AG08395 (cell line): Measurements from ENCODE around the gene RNF213.
"Not testable (repeated sequence)": the region's sequence is repeated elsewhere in the genome, so short reads cannot be mapped to it uniquely, and the experiment has no call there.

Source experiments
- DNase-seq: peaks from one replicate; pipeline ENCODE4 v3.0.0; 2012; ENCODE audit warnings: mixed read lengths, low spot score

The RNF213 gene

DNA sequence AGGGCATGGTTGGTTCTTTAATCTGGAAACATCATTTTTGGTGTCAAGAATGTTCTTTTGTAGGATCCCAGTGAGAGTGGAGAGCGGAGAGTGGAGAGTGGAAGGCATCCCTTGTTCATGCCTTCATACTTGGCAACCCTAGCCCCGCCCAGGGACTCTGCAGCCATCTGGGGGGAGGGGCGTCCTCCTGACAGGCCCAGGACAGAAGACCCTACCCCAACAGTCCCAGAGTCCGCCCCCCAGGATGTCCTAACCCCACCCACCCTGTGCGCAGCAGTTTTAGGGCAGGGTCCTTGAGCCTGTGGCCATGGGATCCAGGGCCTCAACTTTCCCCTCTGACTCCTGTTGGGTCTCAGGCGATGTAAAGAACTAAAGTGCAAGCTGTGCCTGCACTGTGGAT is 36.0 kb upstream of the RNF213 start:
- no peak for DNase-seq

DNA sequence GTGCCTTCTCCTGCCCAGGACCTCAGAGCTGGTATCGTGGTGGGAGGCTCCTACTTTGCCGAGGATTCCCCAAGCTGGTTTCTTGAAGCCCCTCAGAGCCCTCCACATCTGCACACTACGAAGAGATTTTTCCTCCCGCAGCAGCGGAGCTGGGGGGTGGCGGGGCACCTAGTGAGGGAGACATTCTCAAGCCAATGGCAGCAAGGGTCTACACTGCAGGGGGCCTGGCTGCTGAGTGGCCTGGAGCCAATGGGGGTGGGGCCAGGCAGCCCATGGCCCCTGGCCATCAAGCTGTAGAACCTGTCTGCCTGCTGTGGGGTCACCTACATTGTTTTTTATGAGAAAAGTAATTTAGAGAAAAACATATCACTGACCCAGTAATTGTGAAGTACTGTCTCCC is 35.4 kb upstream of the RNF213 start:
- DNase-seq, result no peak

DNA sequence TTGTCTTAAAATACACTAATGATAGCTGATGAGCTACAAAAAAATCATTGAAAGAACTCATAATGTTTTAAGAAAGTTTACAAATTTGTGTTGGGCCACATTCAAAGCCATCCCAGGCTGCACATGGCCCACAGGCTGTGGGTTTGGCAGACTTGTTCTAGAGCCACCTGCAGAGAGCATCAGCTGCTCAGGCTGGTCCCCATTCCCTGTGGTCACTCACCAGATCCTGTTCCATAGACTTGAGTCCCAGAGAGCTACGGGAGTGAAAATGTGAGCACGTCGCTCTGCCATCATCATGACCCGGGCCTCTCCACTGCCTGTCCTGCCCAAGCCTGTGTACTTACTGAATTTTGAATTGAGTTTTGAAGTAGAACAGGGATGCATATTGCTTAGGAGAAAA is 33.5 kb upstream of the RNF213 start:
- no peak for DNase-seq

DNA sequence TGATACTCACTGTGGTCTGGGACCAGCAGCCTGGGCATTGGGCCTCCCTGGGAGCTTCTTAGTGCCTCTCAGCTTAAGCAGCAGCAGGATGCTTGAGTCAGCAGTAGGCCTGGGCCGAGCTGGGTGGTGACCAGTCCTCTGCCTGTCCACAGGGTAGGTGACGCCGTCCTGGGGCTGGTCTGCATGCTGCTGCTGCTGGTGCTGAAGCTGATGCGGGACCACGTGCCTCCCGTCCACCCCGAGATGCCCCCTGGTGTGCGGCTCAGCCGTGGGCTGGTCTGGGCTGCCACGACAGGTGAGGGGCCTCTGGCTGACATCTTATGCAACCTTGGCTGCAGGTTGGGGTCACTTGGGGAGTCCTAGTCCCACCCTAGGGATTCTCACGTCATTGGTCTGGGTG is 33.0 kb upstream of the RNF213 start:
- DNase-seq, result no peak

GRCh38 chr17:80228477-80228876 is 32.2 kb upstream of the RNF213 start:
- DNase-seq, result no peak

DNA sequence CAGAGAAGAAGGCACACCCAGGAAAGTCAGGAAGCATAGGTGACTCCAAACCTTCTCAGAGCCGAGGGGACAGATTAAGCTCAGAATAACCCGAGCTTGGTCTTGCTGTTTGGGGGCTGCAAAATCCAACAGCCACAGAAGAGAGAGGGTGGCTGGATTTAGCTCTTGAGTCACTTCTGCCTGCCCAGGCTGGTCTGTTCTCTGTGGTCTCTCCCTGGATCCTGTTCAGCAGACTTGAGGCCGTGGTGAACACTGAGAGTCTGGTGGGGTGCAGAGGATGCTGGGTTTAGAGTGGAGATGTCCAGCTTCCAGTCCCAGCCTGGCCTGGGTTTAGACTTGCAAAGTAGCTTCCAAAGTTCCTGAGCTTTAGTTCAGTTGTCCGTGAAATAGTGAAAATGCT is 31.6 kb upstream of the RNF213 start:
- DNase-seq, result no peak

GRCh38 chr17:80232438-80232837 is 28.2 kb upstream of the RNF213 start:
- no peak for DNase-seq

- DNase-seq, result no peak
Observed at GRCh38 chr17:80233202-80233601, 27.4 kb upstream of the RNF213 start.

DNA sequence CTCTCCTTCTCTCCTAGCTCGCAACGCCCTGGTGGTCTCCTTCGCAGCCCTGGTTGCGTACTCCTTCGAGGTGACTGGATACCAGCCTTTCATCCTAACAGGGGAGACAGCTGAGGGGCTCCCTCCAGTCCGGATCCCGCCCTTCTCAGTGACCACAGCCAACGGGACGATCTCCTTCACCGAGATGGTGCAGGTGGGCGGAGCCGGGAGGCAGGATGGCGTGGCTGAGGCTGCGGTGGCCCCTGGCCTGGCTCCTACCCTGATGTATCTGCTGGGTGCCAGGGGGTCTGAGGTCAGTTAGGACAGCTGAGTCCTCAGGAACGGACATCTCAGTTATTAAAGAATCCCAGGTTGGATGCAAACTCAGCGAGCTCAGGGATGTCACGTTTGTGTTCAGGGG is 23.7 kb upstream of the RNF213 start:
- no peak for DNase-seq

GRCh38 chr17:80237386-80237785 is 23.3 kb upstream of the RNF213 start:
- no peak for DNase-seq

DNA sequence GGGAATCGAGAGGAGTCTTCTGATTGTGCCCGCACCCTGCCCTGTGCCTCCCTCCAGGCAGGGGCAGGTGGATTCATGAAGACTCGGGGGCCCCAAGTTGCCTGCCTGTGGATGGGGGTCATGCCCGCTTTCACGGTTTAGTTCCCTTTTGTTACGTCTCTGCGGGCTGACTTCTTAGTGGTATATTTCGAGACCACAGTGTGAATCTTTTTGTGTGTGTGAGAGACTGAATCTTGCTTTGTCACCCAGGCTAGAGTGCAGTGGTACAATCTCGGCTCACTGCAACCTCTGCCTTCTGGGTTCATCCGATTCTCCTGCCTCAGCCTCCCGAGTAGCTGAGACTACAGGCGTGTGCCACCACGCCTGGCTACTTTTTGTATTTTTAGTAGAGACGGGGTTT is 18.1 kb upstream of the RNF213 start:
- no peak for DNase-seq

- no peak for DNase-seq
Observed at GRCh38 chr17:80243526-80244433, 16.9 kb upstream of the RNF213 start.

GRCh38 chr17:80244448-80244847 is 16.2 kb upstream of the RNF213 start:
- DNase-seq, result not testable (repeated sequence)

DNA sequence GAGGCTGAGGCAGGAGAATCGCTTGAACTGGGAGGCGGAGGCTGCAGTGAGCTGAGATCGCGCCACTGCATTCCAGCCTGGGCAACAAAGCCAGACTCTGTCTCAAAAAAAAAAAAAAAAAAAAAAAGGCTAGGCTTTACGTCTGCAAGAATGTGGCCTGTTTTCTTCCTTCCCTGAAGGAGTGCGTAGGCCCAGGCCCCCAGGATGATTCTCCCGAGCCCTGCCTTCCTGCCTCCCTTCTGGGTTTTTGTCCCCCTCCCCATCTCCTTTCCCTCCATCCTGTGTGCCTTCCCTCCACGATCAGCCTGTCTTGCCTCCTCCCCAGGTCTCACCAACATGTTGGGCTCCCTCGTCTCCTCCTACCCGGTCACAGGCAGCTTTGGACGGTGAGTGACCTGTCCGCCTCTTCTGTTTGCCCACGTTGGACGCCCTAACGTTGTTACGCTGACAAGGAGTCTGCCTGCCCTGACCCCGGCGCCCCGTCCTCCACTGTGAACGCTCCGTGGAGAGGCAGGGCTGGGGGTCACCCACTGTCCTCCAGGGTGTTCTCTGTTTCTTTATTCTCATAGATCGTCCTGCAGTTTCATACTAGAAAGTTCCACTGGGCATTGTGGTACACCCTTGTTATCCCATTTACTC is 15.7 kb upstream of the RNF213 start:
- DNase-seq, result no peak

GRCh38 chr17:80245566-80246265 is 14.9 kb upstream of the RNF213 start:
- no peak for DNase-seq

GRCh38 chr17:80246266-80246681 is 14.4 kb upstream of the RNF213 start:
- no peak for DNase-seq

DNA sequence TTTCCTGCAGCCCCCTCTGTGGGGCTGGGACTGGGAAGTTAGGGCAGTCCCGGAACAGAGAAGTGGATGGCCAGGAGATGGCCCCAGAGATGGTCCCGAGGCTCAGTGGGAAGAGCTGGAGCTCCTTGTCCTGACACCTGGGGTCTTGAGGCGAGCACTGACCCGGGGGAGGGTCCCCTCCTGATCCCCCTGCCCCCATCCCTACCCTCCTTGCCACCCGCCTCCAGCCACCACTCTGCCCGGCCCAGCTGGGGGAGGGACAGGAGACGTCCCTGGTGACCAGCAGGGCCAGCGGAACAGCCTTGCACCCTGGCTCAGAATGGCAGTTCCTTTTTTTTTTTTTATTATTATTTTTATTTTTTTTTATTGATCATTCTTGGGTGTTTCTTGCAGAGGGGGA is 13.9 kb upstream of the RNF213 start:
- DNase-seq, result no peak

GRCh38 chr17:80247561-80247960 is 13.1 kb upstream of the RNF213 start:
- DNase-seq, result no peak

DNA sequence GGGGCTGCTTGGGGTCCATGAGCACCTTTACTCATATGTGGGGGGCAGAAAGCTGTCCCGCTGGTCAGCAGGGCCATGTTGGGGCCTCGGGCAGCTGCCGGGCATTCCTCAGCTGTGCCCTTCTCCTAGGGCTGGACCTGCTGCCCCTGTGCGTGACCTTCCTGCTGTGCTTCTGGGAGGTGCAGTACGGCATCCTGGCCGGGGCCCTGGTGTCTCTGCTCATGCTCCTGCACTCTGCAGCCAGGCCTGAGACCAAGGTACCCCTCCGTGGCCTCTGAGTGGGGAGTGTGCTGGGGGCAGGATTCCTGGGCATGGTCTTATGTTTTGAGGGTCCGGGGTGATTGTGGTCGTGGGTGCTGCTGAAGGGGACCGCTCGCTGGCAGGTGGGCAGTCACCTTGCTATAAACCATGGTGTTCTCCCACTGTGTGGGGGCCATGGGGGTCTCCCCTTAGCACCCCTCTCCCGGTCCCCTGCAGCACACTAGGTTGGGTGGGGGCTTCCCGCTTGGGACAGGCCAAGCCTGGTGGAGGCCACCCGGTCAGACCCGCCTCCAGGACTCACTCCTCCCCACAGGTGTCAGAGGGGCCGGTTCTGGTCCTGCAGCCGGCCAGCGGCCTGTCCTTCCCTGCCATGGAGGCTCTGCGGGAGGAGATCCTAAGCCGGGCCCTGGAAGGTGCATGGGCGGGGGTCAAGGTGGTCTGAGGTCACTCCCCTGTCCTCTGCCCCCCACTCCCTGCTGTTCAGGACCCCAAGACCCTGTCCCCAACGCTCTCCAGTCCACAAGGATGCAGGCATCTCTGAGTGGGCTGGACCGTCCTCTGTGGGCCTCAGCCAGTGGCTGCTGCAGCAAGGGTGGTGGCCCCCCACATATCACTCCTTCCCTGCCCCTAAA is 12.4 kb upstream of the RNF213 start:
- no peak for DNase-seq

- no peak for DNase-seq
Observed at GRCh38 chr17:80248894-80249710, 11.6 kb upstream of the RNF213 start.

DNA sequence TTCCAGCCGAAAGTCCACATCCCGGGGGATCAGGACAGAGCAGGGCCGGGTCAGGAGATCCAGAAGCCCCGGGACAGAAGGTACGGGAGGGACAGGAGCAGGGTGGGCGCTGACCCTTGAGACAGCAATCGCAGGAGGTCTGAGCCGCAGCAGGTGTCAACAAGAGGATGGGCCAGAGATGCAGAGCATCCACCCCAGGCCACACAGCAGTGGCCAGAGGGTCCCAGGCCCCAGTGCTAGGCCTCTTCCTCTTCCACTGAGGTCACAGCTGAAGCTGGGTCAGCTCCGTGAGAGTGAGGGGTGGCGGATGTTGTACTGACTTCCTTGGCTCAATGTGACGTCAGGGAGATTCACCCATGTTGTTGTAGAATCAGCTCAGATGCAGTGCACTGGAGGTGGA is 8.7 kb upstream of the RNF213 start:
- DNase-seq, result no peak
